ENCODE results near the gene C10orf90. TPM values are rescaled to one million over a fixed set of nuclear protein-coding genes. Genes with fewer than 3 reads are reported as not detected.

The C10orf90 gene
- total and polyA plus RNA-seq, 2 experiments from 2014 or later = 0.20 TPM; not detected in 1

DNA sequence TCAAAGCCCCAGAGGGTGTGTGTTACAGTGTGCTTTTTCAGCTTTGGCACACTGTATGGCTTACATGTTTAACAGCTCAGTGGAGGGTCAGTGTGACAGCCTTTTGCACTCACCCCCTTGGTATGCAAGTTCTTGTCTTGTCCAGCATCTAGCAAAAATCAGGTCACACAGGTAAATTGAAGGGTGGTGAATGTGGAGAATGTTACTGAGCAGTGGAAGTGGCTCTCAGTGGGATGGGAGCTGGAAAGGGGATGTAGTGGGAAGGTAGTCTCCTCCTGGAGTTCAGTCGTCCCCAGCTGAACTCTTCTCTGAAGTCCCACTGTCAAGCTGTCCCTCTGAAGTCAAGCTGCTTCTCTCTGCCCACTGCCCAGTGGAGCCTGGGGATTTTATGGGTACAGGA, 21.0 kb upstream of the C10orf90 start:
- H3K9me3 ChIP-seq (ENCODE audit: low read depth) = no peaks in the 10 kb centered on the region
- 77% methylated on average over 1 of the region's 1 CpG for WGBS (ENCODE audit: low lambda C conversion rate, missing lambda C conversion rate)
- no peaks in the 10 kb centered on the region for H3K36me3 ChIP-seq (replicated peaks; ENCODE audit: insufficient read depth, low read depth)
- H2AFZ ChIP-seq = no peak overlapping the region
- H4K20me1 ChIP-seq (ENCODE audit: insufficient read depth, poor library complexity, severe bottlenecking) = no peaks in the 10 kb centered on the region
- no peaks in the 10 kb centered on the region for H3K4me1 ChIP-seq (ENCODE audit: insufficient read depth)
- no peaks in the 10 kb centered on the region for H3K79me2 ChIP-seq
- H3K9me2 ChIP-seq (replicated peaks; ENCODE audit: insufficient read depth) = no peaks in the 10 kb centered on the region
- H3K27me3 ChIP-seq = no peaks in the 10 kb centered on the region
- H3K27ac ChIP-seq = no peak overlapping the region
- H3K4me3 ChIP-seq = no peak overlapping the region
- DNase-seq (ENCODE audit: low spot score) = no peak
- H3K4me2 ChIP-seq = no peak overlapping the region
- TF ChIP-seq EZH2phosphoT487 (IDR thresholded peaks at IDR 0.05; ENCODE audit: low read depth, severe bottlenecking, unreplicated experiment) = no peak
- TF ChIP-seq EZH2 (IDR thresholded peaks at IDR 0.05; ENCODE audit: borderline replicate concordance) = no peak
- TF ChIP-seq, protein P1, sequence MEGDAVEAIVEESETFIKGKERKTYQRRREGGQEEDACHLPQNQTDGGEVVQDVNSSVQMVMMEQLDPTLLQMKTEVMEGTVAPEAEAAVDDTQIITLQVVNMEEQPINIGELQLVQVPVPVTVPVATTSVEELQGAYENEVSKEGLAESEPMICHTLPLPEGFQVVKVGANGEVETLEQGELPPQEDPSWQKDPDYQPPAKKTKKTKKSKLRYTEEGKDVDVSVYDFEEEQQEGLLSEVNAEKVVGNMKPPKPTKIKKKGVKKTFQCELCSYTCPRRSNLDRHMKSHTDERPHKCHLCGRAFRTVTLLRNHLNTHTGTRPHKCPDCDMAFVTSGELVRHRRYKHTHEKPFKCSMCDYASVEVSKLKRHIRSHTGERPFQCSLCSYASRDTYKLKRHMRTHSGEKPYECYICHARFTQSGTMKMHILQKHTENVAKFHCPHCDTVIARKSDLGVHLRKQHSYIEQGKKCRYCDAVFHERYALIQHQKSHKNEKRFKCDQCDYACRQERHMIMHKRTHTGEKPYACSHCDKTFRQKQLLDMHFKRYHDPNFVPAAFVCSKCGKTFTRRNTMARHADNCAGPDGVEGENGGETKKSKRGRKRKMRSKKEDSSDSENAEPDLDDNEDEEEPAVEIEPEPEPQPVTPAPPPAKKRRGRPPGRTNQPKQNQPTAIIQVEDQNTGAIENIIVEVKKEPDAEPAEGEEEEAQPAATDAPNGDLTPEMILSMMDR (IDR thresholded peaks at IDR 0.05; ENCODE audit: poor library complexity) = no peak

DNA sequence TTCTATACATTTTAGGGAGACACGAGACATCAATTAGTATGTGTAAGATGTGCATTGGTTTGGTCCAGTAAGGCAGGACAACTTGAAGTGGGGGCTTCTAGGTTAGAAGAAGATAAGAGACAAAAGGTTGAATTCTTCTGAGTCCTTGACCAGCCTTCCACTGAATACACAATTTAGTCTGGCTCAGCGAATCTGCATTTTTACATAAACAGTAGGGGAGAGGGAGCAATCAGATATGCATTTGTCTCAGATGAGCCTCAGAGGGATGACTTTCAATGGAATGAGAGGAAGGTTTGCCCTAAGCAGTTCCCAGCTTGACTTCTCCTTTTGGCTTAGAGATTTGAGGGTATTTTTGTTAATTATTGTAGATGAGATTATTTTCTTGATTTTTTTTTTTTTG, 20.0 kb upstream of the C10orf90 start:
- Histone ChIP-seq H3K27me3 (no peaks in the 10 kb centered on the region), H3K27ac (no peak overlapping the region), H3K4me3 (no peak overlapping the region), H3K79me2 (no peaks in the 10 kb centered on the region), H3K4me2 (no peak overlapping the region), H3K36me3 (replicated peaks; ENCODE audit: insufficient read depth, low read depth) (no peaks in the 10 kb centered on the region), H4K20me1 (ENCODE audit: insufficient read depth, poor library complexity, severe bottlenecking) (no peaks in the 10 kb centered on the region), H2AFZ (no peak overlapping the region), H3K9me3 (ENCODE audit: low read depth) (no peaks in the 10 kb centered on the region), H3K4me1 (ENCODE audit: insufficient read depth) (no peaks in the 10 kb centered on the region), H3K9me2 (replicated peaks; ENCODE audit: insufficient read depth) (no peaks in the 10 kb centered on the region)
- TF ChIP-seq EZH2 (IDR thresholded peaks at IDR 0.05; ENCODE audit: borderline replicate concordance) (no peak), EZH2phosphoT487 (IDR thresholded peaks at IDR 0.05; ENCODE audit: low read depth, severe bottlenecking, unreplicated experiment) (no peak)
- TF ChIP-seq, protein P1 (IDR thresholded peaks at IDR 0.05; ENCODE audit: poor library complexity) = no peak
- 54% methylated on average over 2 of the region's 2 CpGs for WGBS (ENCODE audit: low lambda C conversion rate, missing lambda C conversion rate)
- no peak for DNase-seq (ENCODE audit: low spot score)

DNA sequence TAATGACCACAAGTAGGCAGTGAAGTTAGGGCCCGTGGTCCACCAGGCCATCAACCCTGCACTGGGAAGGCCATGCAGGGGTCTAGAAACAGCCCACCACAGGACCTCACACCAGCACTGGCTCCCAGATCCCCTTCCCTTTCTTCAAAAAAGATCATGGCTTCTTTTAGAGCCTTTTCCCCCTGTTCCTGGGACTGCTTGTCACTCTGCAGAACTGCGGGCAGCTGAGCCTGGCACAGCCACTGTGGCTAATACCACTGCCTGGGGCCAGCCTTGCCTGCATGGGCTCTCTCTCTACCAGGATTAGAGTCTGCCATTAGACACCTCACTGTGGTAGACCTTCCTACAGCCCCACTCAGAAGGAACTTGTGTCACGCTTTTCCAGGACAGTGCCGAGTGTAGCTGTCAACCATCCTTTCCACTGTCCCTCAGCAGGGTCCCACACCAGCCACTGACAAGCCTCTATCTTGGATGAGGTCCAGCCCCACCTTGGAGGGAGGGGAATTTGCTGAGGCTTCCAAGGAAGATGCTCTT, 19.0 kb upstream of the C10orf90 start:
- no peaks in the 10 kb centered on the region for H3K9me3 ChIP-seq (ENCODE audit: low read depth)
- H3K9me2 ChIP-seq (replicated peaks; ENCODE audit: insufficient read depth) = no peaks in the 10 kb centered on the region
- H3K4me2 ChIP-seq = no peak overlapping the region
- no peak overlapping the region for H3K27ac ChIP-seq
- H3K27me3 ChIP-seq = no peaks in the 10 kb centered on the region
- DNase-seq (ENCODE audit: low spot score) = no peak
- H2AFZ ChIP-seq = no peak overlapping the region
- H4K20me1 ChIP-seq (ENCODE audit: insufficient read depth, poor library complexity, severe bottlenecking) = no peaks in the 10 kb centered on the region
- 96% methylated on average over 4 of the region's 4 CpGs for WGBS (ENCODE audit: low lambda C conversion rate, missing lambda C conversion rate)
- no peaks in the 10 kb centered on the region for H3K79me2 ChIP-seq
- H3K4me1 ChIP-seq (ENCODE audit: insufficient read depth) = no peaks in the 10 kb centered on the region
- H3K36me3 ChIP-seq (replicated peaks; ENCODE audit: insufficient read depth, low read depth) = no peaks in the 10 kb centered on the region
- TF ChIP-seq EZH2 (IDR thresholded peaks at IDR 0.05; ENCODE audit: borderline replicate concordance) = no peak
- no peak for TF ChIP-seq EZH2phosphoT487 (IDR thresholded peaks at IDR 0.05; ENCODE audit: low read depth, severe bottlenecking, unreplicated experiment)
- TF ChIP-seq, protein P1 (IDR thresholded peaks at IDR 0.05; ENCODE audit: poor library complexity) = no peak
- no peak overlapping the region for H3K4me3 ChIP-seq

Data from hepatocyte (in vitro differentiated cells).